HepG2 (cell line): ENCODE results near the gene OR1F1. TPM values are rescaled to one million over a fixed set of nuclear protein-coding genes. Genes with fewer than 3 reads are reported as not detected.

Source experiments
- EHMT2 ChIP-seq: fragments of 200-600 bp; sonication (generic); IDR thresholded peaks from 2 replicates; pipeline ENCODE4 v1.7.0; 2017; ENCODE audit warnings: antibody characterized with exemption, low read depth, low read length, borderline replicate concordance
- ETV6 ChIP-seq: sonication (generic); formaldehyde crosslinking; conservative IDR thresholded peaks from 2 replicates; pipeline ENCODE4 v1.4.0; 2020; ENCODE audit warnings: missing genetic modification reagents
- GABPA ChIP-seq, 2 experiments: IDR thresholded peaks; 2 replicates each; pipeline ENCODE4 v1.6.1; 2011 to 2016; ENCODE audit warnings: low read depth in 2 of 2, low read length in 1 of 2, missing biosample characterization in 1 of 2, missing genetic modification characterization in 1 of 2
- MIER2 ChIP-seq: IDR thresholded peaks from 2 replicates; pipeline ENCODE4 v1.6.1; 2016; ENCODE audit warnings: missing biosample characterization, missing genetic modification reagents
- PCBP1 ChIP-seq: fragments of 200-400 bp; formaldehyde crosslinking; IDR thresholded peaks from 2 replicates; pipeline ENCODE4 v1.6.1; 2017; ENCODE audit warnings: mild to moderate bottlenecking, low read depth, low read length, borderline replicate concordance
- RELA ChIP-seq: sonication (generic); formaldehyde crosslinking; IDR thresholded peaks from 2 replicates; pipeline ENCODE4 v1.4.0; 2020; ENCODE audit warnings: missing genetic modification reagents
- SMARCC2 ChIP-seq: fragments of 450-650 bp; IDR thresholded peaks from 2 replicates; pipeline ENCODE4 v1.6.1; 2017; ENCODE audit warnings: antibody characterized with exemption, mild to moderate bottlenecking
- ZC3H13 ChIP-seq: sonication (generic); formaldehyde crosslinking; IDR thresholded peaks from 2 replicates; pipeline ENCODE4 v1.8.1; 2023; ENCODE audit warnings: mild to moderate bottlenecking, missing genetic modification reagents, moderate library complexity
- ZFP36 ChIP-seq: fragments of 150-350 bp; IDR thresholded peaks from 2 replicates; pipeline ENCODE4 v1.6.1; 2018; ENCODE audit warnings: borderline replicate concordance, low read length, low read depth; ENCODE audit not compliant: partially characterized antibody
- ZNF121 ChIP-seq: sonication (generic); formaldehyde crosslinking; IDR thresholded peaks from 2 replicates; pipeline ENCODE4 v1.5.0; 2020; ENCODE audit warnings: mild to moderate bottlenecking, missing genetic modification reagents
- ZNF367 ChIP-seq: sonication (generic); formaldehyde crosslinking; IDR thresholded peaks from 2 replicates; pipeline ENCODE4 v1.4.0; 2020; ENCODE audit warnings: missing genetic modification reagents, borderline replicate concordance
- ZNF724P ChIP-seq: sonication (generic); formaldehyde crosslinking; IDR thresholded peaks from 2 replicates; pipeline ENCODE4 v1.8.0; 2022; ENCODE audit warnings: missing genetic modification reagents, borderline replicate concordance
- ZNF878 ChIP-seq: sonication (generic); formaldehyde crosslinking; IDR thresholded peaks from 2 replicates; pipeline ENCODE4 v1.8.1; 2023; ENCODE audit warnings: mild to moderate bottlenecking, missing genetic modification reagents, moderate library complexity
- polyA plus RNA-seq, 8 experiments: library from polyadenylated mRNA; depleted of rRNA in 3 of 8; stranded (reverse) in 7 of 8; unstranded in 1 of 8; fragments of >200 nt; fragmentation: Illumina TruSeq in 4 of 8; extraction: Trizol in 4 of 8; gene quantifications; 2 replicates each; pipeline versions ENCODE4 v1.2.1 to v1.2.3, GENCODE V29; 2011 to 2016; ENCODE audit warnings: low read depth in 4 of 8, missing spikeins in 1 of 8, mixed read lengths in 1 of 8; ENCODE audit not compliant: insufficient read depth in 1 of 8
- total RNA-seq, 5 experiments: library from RNA; depleted of rRNA; stranded (reverse); fragments of >200 nt; fragmentation: Illumina TruSeq; extraction: Trizol; gene quantifications; 2 replicates each; pipeline ENCODE4 v1.2.3, GENCODE V29; 2016; ENCODE audit warnings: low read depth in 1 of 5
- TF ChIP-seq, protein P1 (sequence below): IDR thresholded peaks from 2 replicates; pipeline ENCODE4 v1.6.1; 2016; ENCODE audit warnings: missing compliant biosample characterization, missing genetic modification reagents, borderline replicate concordance
- TF ChIP-seq, protein P2 (sequence below): sonication (generic); formaldehyde crosslinking; conservative IDR thresholded peaks from 2 replicates; pipeline ENCODE4 v1.5.0; 2020; ENCODE audit warnings: missing genetic modification reagents
- TF ChIP-seq, protein P3 (sequence below), 2 experiments: sonication (generic) in 1 of 2; formaldehyde crosslinking in 1 of 2; IDR thresholded peaks; 2 replicates each; pipeline versions ENCODE4 v1.4.0 to v1.6.1; 2018 to 2020; ENCODE audit warnings: missing genetic modification reagents in 2 of 2, borderline replicate concordance in 1 of 2, low read depth in 1 of 2, mild to moderate bottlenecking in 1 of 2, missing biosample characterization in 1 of 2
- TF ChIP-seq, protein P4 (sequence below): sonication (generic); formaldehyde crosslinking; IDR thresholded peaks from 2 replicates; pipeline ENCODE4 v1.5.0; 2020; ENCODE audit warnings: mild to moderate bottlenecking, missing genetic modification reagents
- TF ChIP-seq, protein P5 (sequence below): sonication (generic); formaldehyde crosslinking; conservative IDR thresholded peaks from 2 replicates; pipeline ENCODE4 v1.8.0; 2022; ENCODE audit warnings: mild to moderate bottlenecking, moderate library complexity, missing genetic modification reagents

The OR1F1 gene
- total and polyA plus RNA-seq, 2 of the 13 experiments (the other 11 are each of a cell fraction or from before 2014, with no cell fraction given), result 0.90 TPM; not detected in 1

DNA sequence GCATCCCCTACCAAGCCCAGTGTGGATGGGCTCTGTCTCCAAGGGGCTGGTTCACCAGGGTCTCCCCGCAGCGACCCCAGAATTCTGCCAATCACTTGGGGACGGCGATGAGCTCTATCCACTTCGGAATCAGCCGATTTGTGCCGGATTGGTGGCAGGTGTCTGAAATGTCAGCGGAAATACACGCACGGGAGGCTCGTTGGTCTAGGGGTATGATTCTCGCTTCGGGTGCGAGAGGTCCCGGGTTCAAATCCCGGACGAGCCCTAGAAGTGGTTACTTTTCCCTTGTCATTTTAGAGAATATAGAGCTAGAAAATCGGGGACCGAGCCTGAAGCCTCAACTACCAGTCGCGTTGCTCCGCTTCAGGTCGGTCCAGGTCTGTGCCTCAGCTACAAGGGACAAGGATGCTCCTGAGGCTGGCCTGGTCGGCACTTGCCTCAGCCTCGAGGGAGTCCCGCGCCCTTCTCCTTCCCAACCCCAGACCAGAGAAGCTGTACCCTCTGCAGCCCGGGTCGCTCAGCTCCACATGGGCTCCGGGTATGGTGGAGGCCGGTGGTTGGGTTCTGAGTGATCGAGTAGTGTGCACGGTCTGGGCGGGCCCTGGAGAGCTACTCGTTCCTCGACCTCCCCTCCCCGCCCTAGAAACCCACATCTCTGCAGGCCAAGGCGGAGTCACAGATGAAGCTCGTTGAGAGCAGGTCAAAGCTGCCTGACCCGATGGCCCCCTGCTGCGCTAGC lies 16.0 kb upstream of the OR1F1 start (continued):
- TF ChIP-seq EHMT2 (no peak), ZNF121 (CRISPR knock-in tag) (no peak), MIER2 (CRISPR knock-in tag) (no peak), RELA (CRISPR knock-in tag) (no peak), ZFP36 (no peak), PCBP1 (no peak), SMARCC2 (no peak), ETV6 (CRISPR knock-in tag) (no peak; the same call in 1 of the 2 replicates), ZNF367 (CRISPR knock-in tag) (no peak), ZC3H13 (no peak), ZNF878 (CRISPR knock-in tag) (no peak), GABPA (IDR thresholded peaks at IDR 0.05; ENCODE audit: low read depth, low read length) (peak; percentile 21; the same call in 1 of the 2 replicates), GABPA (CRISPR knock-in tag; IDR thresholded peaks at IDR 0.05; ENCODE audit: low read depth) (peak; percentile 65), ZNF724P (CRISPR knock-in tag) (no peak)
- TF ChIP-seq, protein P1, sequence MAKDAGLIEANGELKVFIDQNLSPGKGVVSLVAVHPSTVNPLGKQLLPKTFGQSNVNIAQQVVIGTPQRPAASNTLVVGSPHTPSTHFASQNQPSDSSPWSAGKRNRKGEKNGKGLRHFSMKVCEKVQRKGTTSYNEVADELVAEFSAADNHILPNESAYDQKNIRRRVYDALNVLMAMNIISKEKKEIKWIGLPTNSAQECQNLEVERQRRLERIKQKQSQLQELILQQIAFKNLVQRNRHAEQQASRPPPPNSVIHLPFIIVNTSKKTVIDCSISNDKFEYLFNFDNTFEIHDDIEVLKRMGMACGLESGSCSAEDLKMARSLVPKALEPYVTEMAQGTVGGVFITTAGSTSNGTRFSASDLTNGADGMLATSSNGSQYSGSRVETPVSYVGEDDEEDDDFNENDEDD (CRISPR knock-in tag), result peak; percentile 31; the same call in 1 of the 2 replicates
- TF ChIP-seq, protein P2, sequence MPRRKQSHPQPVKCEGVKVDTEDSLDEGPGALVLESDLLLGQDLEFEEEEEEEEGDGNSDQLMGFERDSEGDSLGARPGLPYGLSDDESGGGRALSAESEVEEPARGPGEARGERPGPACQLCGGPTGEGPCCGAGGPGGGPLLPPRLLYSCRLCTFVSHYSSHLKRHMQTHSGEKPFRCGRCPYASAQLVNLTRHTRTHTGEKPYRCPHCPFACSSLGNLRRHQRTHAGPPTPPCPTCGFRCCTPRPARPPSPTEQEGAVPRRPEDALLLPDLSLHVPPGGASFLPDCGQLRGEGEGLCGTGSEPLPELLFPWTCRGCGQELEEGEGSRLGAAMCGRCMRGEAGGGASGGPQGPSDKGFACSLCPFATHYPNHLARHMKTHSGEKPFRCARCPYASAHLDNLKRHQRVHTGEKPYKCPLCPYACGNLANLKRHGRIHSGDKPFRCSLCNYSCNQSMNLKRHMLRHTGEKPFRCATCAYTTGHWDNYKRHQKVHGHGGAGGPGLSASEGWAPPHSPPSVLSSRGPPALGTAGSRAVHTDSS, result no peak
- TF ChIP-seq, protein P3, sequence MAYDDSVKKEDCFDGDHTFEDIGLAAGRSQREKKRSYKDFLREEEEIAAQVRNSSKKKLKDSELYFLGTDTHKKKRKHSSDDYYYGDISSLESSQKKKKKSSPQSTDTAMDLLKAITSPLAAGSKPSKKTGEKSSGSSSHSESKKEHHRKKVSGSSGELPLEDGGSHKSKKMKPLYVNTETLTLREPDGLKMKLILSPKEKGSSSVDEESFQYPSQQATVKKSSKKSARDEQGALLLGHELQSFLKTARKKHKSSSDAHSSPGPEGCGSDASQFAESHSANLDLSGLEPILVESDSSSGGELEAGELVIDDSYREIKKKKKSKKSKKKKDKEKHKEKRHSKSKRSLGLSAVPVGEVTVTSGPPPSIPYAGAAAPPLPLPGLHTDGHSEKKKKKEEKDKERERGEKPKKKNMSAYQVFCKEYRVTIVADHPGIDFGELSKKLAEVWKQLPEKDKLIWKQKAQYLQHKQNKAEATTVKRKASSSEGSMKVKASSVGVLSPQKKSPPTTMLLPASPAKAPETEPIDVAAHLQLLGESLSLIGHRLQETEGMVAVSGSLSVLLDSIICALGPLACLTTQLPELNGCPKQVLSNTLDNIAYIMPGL (CRISPR knock-in tag; IDR thresholded peaks at IDR 0.05; ENCODE audit: borderline replicate concordance in 1 of 2, low read depth in 1 of 2), result peak; percentile 84 to 93; a peak in 3 of 4 replicates
- TF ChIP-seq, protein P4, sequence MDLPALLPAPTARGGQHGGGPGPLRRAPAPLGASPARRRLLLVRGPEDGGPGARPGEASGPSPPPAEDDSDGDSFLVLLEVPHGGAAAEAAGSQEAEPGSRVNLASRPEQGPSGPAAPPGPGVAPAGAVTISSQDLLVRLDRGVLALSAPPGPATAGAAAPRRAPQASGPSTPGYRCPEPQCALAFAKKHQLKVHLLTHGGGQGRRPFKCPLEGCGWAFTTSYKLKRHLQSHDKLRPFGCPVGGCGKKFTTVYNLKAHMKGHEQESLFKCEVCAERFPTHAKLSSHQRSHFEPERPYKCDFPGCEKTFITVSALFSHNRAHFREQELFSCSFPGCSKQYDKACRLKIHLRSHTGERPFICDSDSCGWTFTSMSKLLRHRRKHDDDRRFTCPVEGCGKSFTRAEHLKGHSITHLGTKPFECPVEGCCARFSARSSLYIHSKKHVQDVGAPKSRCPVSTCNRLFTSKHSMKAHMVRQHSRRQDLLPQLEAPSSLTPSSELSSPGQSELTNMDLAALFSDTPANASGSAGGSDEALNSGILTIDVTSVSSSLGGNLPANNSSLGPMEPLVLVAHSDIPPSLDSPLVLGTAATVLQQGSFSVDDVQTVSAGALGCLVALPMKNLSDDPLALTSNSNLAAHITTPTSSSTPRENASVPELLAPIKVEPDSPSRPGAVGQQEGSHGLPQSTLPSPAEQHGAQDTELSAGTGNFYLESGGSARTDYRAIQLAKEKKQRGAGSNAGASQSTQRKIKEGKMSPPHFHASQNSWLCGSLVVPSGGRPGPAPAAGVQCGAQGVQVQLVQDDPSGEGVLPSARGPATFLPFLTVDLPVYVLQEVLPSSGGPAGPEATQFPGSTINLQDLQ, result 0 out of 2 replicates have a peak, but pooled peaks have one; percentile 44
- TF ChIP-seq, protein P5, sequence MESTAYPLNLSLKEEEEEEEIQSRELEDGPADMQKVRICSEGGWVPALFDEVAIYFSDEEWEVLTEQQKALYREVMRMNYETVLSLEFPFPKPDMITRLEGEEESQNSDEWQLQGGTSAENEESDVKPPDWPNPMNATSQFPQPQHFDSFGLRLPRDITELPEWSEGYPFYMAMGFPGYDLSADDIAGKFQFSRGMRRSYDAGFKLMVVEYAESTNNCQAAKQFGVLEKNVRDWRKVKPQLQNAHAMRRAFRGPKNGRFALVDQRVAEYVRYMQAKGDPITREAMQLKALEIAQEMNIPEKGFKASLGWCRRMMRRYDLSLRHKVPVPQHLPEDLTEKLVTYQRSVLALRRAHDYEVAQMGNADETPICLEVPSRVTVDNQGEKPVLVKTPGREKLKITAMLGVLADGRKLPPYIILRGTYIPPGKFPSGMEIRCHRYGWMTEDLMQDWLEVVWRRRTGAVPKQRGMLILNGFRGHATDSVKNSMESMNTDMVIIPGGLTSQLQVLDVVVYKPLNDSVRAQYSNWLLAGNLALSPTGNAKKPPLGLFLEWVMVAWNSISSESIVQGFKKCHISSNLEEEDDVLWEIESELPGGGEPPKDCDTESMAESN (CRISPR knock-in tag), result peak; percentile 55; the same call in 1 of the 2 replicates
